Neural cell (in vitro differentiated cells): ENCODE results near the gene FNBP1.

Source experiments
- CTCF ChIP-seq: fragments of 450-650 bp; IDR thresholded peaks from 2 replicates; pipeline ENCODE4 v1.5.1; 2014; ENCODE audit warnings: antibody characterized with exemption, mild to moderate bottlenecking, moderate library complexity; ENCODE audit not compliant: poor library complexity, severe bottlenecking
- EP300 ChIP-seq: fragments of 450-650 bp; conservative IDR thresholded peaks from 2 replicates; pipeline ENCODE4 v1.6.1; 2014; ENCODE audit warnings: antibody characterized with exemption, mild to moderate bottlenecking, moderate library complexity; ENCODE audit not compliant: poor library complexity, severe bottlenecking
- EZH2 ChIP-seq: fragments of 200-600, 300-800 bp; shearing (Covaris generic), sonication (generic); IDR thresholded peaks from 2 replicates; pipeline ENCODE4 v1.6.1; 2014; ENCODE audit warnings: antibody characterized with exemption, low read length, borderline replicate concordance, mild to moderate bottlenecking; ENCODE audit not compliant: insufficient read depth, poor library complexity, severe bottlenecking
- MXI1 ChIP-seq: fragments of 450-650 bp; conservative IDR thresholded peaks from 2 replicates; pipeline ENCODE4 v1.6.1; 2014; ENCODE audit warnings: antibody characterized with exemption, mild to moderate bottlenecking; ENCODE audit not compliant: poor library complexity, severe bottlenecking
- POLR2AphosphoS5 ChIP-seq: IDR thresholded peaks from 2 replicates; pipeline ENCODE4 v1.6.1; 2012
- RAD21 ChIP-seq: fragments of 450-650 bp; conservative IDR thresholded peaks from 2 replicates; pipeline ENCODE4 v1.6.1; 2014; ENCODE audit warnings: antibody characterized with exemption, mild to moderate bottlenecking, moderate library complexity
- REST ChIP-seq: IDR thresholded peaks from 2 replicates; pipeline ENCODE4 v1.6.1; 2012; ENCODE audit warnings: borderline replicate concordance
- SMC3 ChIP-seq: fragments of 450-650 bp; conservative IDR thresholded peaks from 2 replicates; pipeline ENCODE4 v1.6.1; 2014; ENCODE audit warnings: antibody characterized with exemption, mild to moderate bottlenecking, moderate library complexity; ENCODE audit not compliant: poor library complexity
- TAF1 ChIP-seq: IDR thresholded peaks from 2 replicates; pipeline ENCODE4 v1.6.1; 2012; ENCODE audit warnings: low read depth

GRCh38 chr9:129968690-129969485, 74.1 kb downstream of the FNBP1 start:
- TF ChIP-seq CTCF (no peak), POLR2AphosphoS5 (no peak), EZH2 (no peak), REST (no peak), MXI1 (no peak), SMC3 (no peak), RAD21 (no peak), EP300 (no peak), TAF1 (no peak)
